GM19240 (cell line): Measurements from ENCODE around the gene LRIT1.
"Not testable (repeated sequence)": the region's sequence is repeated elsewhere in the genome, so short reads cannot be mapped to it uniquely, and the experiment has no call there.

Source experiments
- DNase-seq: peaks from one replicate; pipeline ENCODE4 v3.0.0; 2011; ENCODE audit warnings: low spot score; ENCODE audit not compliant: insufficient read length

Gene LRIT1

GRCh38 chr10:84241185-84241790 is at the start of gene LRIT1:
LRIT1 (minus strand) TSS chr10:84241546; CDS start chr10:84241439, 107 bp downstream.
- DNase-seq = no peak

GRCh38 chr10:84290235-84290634 is 48.9 kb upstream of the LRIT1 start:
- no peak for DNase-seq

- no peak for DNase-seq
Observed at GRCh38 chr10:84289521-84290200, 48.3 kb upstream of the LRIT1 start.

GRCh38 chr10:84288151-84288550 is 46.8 kb upstream of the LRIT1 start:
- no peak for DNase-seq

GRCh38 chr10:84286695-84287094 is 45.3 kb upstream of the LRIT1 start:
- DNase-seq = no peak

- not testable (repeated sequence) for DNase-seq
Observed at GRCh38 chr10:84279876-84280475, 38.6 kb upstream of the LRIT1 start.

- no peak for DNase-seq
Observed at GRCh38 chr10:84270708-84271107, 29.4 kb upstream of the LRIT1 start.

GRCh38 chr10:84269773-84270172 is 28.4 kb upstream of the LRIT1 start:
- no peak for DNase-seq

GRCh38 chr10:84269162-84269561 is 27.8 kb upstream of the LRIT1 start:
- no peak for DNase-seq

GRCh38 chr10:84267503-84268126 is 26.3 kb upstream of the LRIT1 start:
- DNase-seq = peak; percentile 21

- no peak for DNase-seq
Observed at GRCh38 chr10:84265418-84265817, 24.1 kb upstream of the LRIT1 start.

- DNase-seq = peak; percentile 59
Observed at GRCh38 chr10:84264611-84265141, 23.3 kb upstream of the LRIT1 start.

- DNase-seq = no peak
Observed at GRCh38 chr10:84263716-84264115, 22.4 kb upstream of the LRIT1 start.

GRCh38 chr10:84262190-84262956 is 21.0 kb upstream of the LRIT1 start:
- no peak for DNase-seq

GRCh38 chr10:84261236-84261915 is 20.0 kb upstream of the LRIT1 start:
- DNase-seq = no peak

- no peak for DNase-seq
Observed at GRCh38 chr10:84258034-84258695, 16.8 kb upstream of the LRIT1 start.

- no peak for DNase-seq
Observed at GRCh38 chr10:84257343-84258020, 16.1 kb upstream of the LRIT1 start.

- no peak for DNase-seq
Observed at GRCh38 chr10:84256510-84257342, 15.4 kb upstream of the LRIT1 start.
